IMR-90 (cell line): ENCODE measurements around the gene PTGES2. TPM values are rescaled to one million over a fixed set of nuclear protein-coding genes. Genes with fewer than 3 reads are reported as not detected.

Source experiments
- ATAC-seq: fragments of 200-7000 bp; cut with Tn5 transposase; 2 replicates; pipeline ENCODE4 v1.9.1; 2020; ENCODE audit warnings: low read depth, mild to moderate bottlenecking, moderate library complexity
- BruUV-seq: library from RNA; stranded (reverse); fragments of 400-500 nt; replicated peaks from 2 replicates; lab custom pipeline; 2021; lab: Mats Ljungman, UMichigan
- CTCF ChIA-PET: fragments of 300-600 bp; formaldehyde crosslinking; extraction: SDS; loops from one replicate; lab custom pipeline; 2021; ENCODE audit warnings: antibody characterized with exemption; lab: Yijun Ruan, JAX
- POLR2A ChIA-PET: fragments of 300-600 bp; sonication (Branson Sonifier 250); formaldehyde crosslinking; loops from one replicate; lab custom pipeline; 2022; ENCODE audit warnings: antibody characterized with exemption; ENCODE audit not compliant: unreplicated experiment; lab: Charles Lee
- DNase-seq: peaks from one replicate; pipeline ENCODE4 v3.0.0; 2013
- H2AFZ ChIP-seq: replicated peaks from 2 replicates; pipeline ENCODE3; 2013; ENCODE audit warnings: low read length, mild to moderate bottlenecking; ENCODE audit not compliant: poor library complexity
- H2AK5ac ChIP-seq: 2 replicates; pipeline ENCODE4 v1.6.1; 2013; ENCODE audit warnings: low read depth, low read length, inconsistent platforms
- H2AK9ac ChIP-seq: replicated peaks from 2 replicates; pipeline ENCODE3; 2013; ENCODE audit warnings: mild to moderate bottlenecking, low read depth, low read length, moderate library complexity; ENCODE audit not compliant: poor library complexity
- H2BK120ac ChIP-seq: 2 replicates; pipeline ENCODE4 v1.6.1; 2013; ENCODE audit warnings: low read depth, low read length, inconsistent platforms
- H2BK15ac ChIP-seq: 3 replicates; pipeline ENCODE4 v1.6.1; 2013; ENCODE audit warnings: low read depth, low read length, inconsistent platforms
- H2BK20ac ChIP-seq: 2 replicates; pipeline ENCODE4 v1.6.1; 2013; ENCODE audit warnings: low read depth, mild to moderate bottlenecking, inconsistent platforms, low read length, moderate library complexity
- H2BK5ac ChIP-seq: 2 replicates; pipeline ENCODE4 v1.6.1; 2013; ENCODE audit warnings: mild to moderate bottlenecking, low read depth, low read length, inconsistent platforms; ENCODE audit not compliant: poor library complexity, severe bottlenecking
- H3K14ac ChIP-seq: replicated peaks from 2 replicates; pipeline ENCODE4 v1.6.1; 2013; ENCODE audit warnings: low read depth, low read length, inconsistent platforms
- H3K18ac ChIP-seq: 2 replicates; pipeline ENCODE4 v1.6.1; 2013; ENCODE audit warnings: low read depth, low read length, control low read depth
- H3K23ac ChIP-seq: 2 replicates; pipeline ENCODE4 v1.6.1; 2013; ENCODE audit warnings: low read depth, low read length, inconsistent platforms
- H3K27ac ChIP-seq: 2 replicates; pipeline ENCODE4 v1.5.1; 2013; ENCODE audit warnings: mild to moderate bottlenecking, control low read depth, low read length; ENCODE audit not compliant: insufficient read depth
- H3K27me3 ChIP-seq: 2 replicates; pipeline ENCODE4 v1.6.1; 2013; ENCODE audit warnings: low read length; ENCODE audit not compliant: control insufficient read depth, insufficient read depth
- H3K36me3 ChIP-seq: 2 replicates; pipeline ENCODE4 v1.6.1; 2013; ENCODE audit warnings: low read length, mixed read lengths; ENCODE audit not compliant: control insufficient read depth, insufficient read depth
- H3K4ac ChIP-seq: 2 replicates; pipeline ENCODE4 v1.6.1; 2013; ENCODE audit warnings: low read depth, low read length, inconsistent platforms
- H3K4me1 ChIP-seq: 2 replicates; pipeline ENCODE4 v1.6.1; 2013; ENCODE audit warnings: low read length, mixed read lengths; ENCODE audit not compliant: control insufficient read depth, insufficient read depth
- H3K4me2 ChIP-seq: 2 replicates; pipeline ENCODE4 v1.6.1; 2013; ENCODE audit warnings: low read depth, mild to moderate bottlenecking, control low read depth, low read length, moderate library complexity
- H3K4me3 ChIP-seq: 2 replicates; pipeline ENCODE4 v1.5.1; 2013; ENCODE audit warnings: low read depth, mild to moderate bottlenecking, control low read depth, low read length, moderate library complexity; ENCODE audit not compliant: insufficient read depth
- H3K56ac ChIP-seq: 2 replicates; pipeline ENCODE4 v1.6.1; 2013; ENCODE audit warnings: low read length, inconsistent platforms; ENCODE audit not compliant: insufficient read depth; ENCODE audit errors: extremely low read depth
- H3K79me1 ChIP-seq, 2 experiments: 2 replicates each; pipeline ENCODE4 v1.6.1; 2013; ENCODE audit warnings: low read length in 2 of 2, inconsistent platforms in 1 of 2, low read depth in 1 of 2
- H3K9ac ChIP-seq: 2 replicates; pipeline ENCODE4 v1.6.1; 2013; ENCODE audit warnings: low read depth, low read length, control low read depth
- H3K9me1 ChIP-seq: 2 replicates; pipeline ENCODE4 v1.6.1; 2013; ENCODE audit warnings: low read length, inconsistent platforms; ENCODE audit not compliant: insufficient read depth
- H3K9me3 ChIP-seq: 2 replicates; pipeline ENCODE4 v1.6.1; 2013; ENCODE audit warnings: low read length; ENCODE audit not compliant: control insufficient read depth, insufficient read depth
- H4K20me1 ChIP-seq: 2 replicates; pipeline ENCODE4 v1.6.1; 2013; ENCODE audit warnings: low read length, inconsistent platforms; ENCODE audit not compliant: insufficient read depth
- H4K5ac ChIP-seq: 2 replicates; pipeline ENCODE4 v1.6.1; 2013; ENCODE audit warnings: mild to moderate bottlenecking, low read depth, low read length, control low read depth
- H4K8ac ChIP-seq, 2 experiments: 2 replicates each; pipeline ENCODE4 v1.6.1; 2013; ENCODE audit warnings: low read depth in 2 of 2, low read length in 2 of 2, control low read depth in 1 of 2, inconsistent platforms in 1 of 2
- H4K91ac ChIP-seq: 2 replicates; pipeline ENCODE4 v1.6.1; 2013; ENCODE audit warnings: low read depth, low read length, inconsistent platforms; ENCODE audit not compliant: insufficient read depth
- CHD1 ChIP-seq: IDR thresholded peaks from 2 replicates; pipeline ENCODE4 v1.6.1; 2012; ENCODE audit warnings: low read depth, low read length, improper control_type of control experiment
- MAZ ChIP-seq: IDR thresholded peaks from 2 replicates; pipeline ENCODE4 v1.6.1; 2012; ENCODE audit warnings: low read depth, mild to moderate bottlenecking, low read length, improper control_type of control experiment, moderate library complexity, borderline replicate concordance
- RAD21 ChIP-seq: IDR thresholded peaks from 2 replicates; pipeline ENCODE4 v1.6.1; 2012; ENCODE audit warnings: low read length, improper control_type of control experiment
- RCOR1 ChIP-seq: IDR thresholded peaks from 2 replicates; pipeline ENCODE4 v1.6.1; 2012; ENCODE audit warnings: mild to moderate bottlenecking, low read length, improper control_type of control experiment; ENCODE audit not compliant: insufficient replicate concordance
- SMC3 ChIP-seq: fragments of 150-350 bp; IDR thresholded peaks from 2 replicates; pipeline ENCODE4 v1.6.1; 2016; ENCODE audit warnings: low read depth, mild to moderate bottlenecking, antibody characterized with exemption, low read length, moderate library complexity
- USF2 ChIP-seq: fragments of 150-350 bp; IDR thresholded peaks from 2 replicates; pipeline ENCODE4 v1.6.1; 2017; ENCODE audit warnings: mild to moderate bottlenecking, antibody characterized with exemption, low read length, low read depth
- WGBS, 2 experiments: methylation state at CpG; one replicate each; pipeline versions ENCODE4 v1.1.5 to v1.1.7; 2013; ENCODE audit warnings: missing lambda C conversion rate in 2 of 2; ENCODE audit not compliant: insufficient read length in 1 of 2; ENCODE audit errors: extremely low coverage in 2 of 2; 5-methylcytosine and 5-hydroxymethylcytosine counted together
- dilution Hi-C: fragments of 300-500 bp; cut with HindIII; formaldehyde crosslinking; loops from one replicate; pipeline ENCODE4 v1.14.3; 2018; ENCODE audit warnings: low sequenced_read_pairs; ENCODE audit not compliant: unreplicated experiment
- in situ Hi-C: fragments of 300-500 bp; cut with MboI; formaldehyde crosslinking; loops from 3 replicates; pipeline ENCODE4 v1.14.3; 2019; ENCODE audit warnings: low sequenced_read_pairs, inconsistent platforms, mixed read lengths
- intact Hi-C: fragments of 100-400 bp; cut with micrococcal nuclease; formaldehyde crosslinking; loops from 2 replicates; pipeline ENCODE4 v1.10.0; 2022
- polyA plus RNA-seq, 3 experiments: library from polyadenylated mRNA; depleted of rRNA; stranded (reverse); fragments of >200 nt; gene quantifications; 2 replicates each; pipeline ENCODE4 v1.2.3, GENCODE V29; 2012; ENCODE audit warnings: low replicate concordance in 1 of 3
- total RNA-seq: library from RNA; depleted of rRNA; stranded (reverse); fragments of >200 nt; gene quantifications from 2 replicates; pipeline ENCODE4 v1.2.3, GENCODE V29; 2012

Gene PTGES2
- total and polyA plus RNA-seq, 2 of the 4 experiments (the other 2 are of a cell fraction) = 100 to 107 TPM

- H4K20me1 ChIP-seq = peaks cover 39% of the 10 kb centered on the region
- ATAC-seq = 0 out of 2 replicates have a peak, but pooled peaks have one; percentile 1
- H2AK5ac ChIP-seq = peak overlapping the region; percentile 94
- no TSS peak for BruUV-seq
- peak overlapping the region; percentile 98 for H4K91ac ChIP-seq
- peak overlapping the region; percentile 98 for H3K4ac ChIP-seq
- no peaks in the 10 kb centered on the region for H3K9me3 ChIP-seq
- peak overlapping the region; percentile 85 for H3K9ac ChIP-seq
- peaks cover 31% of the 10 kb centered on the region for H3K4me1 ChIP-seq
- peaks cover 37 to 93% of the 10 kb centered on the region in 2 experiments for H3K79me1 ChIP-seq
- 53% methylated on average over 4 of the region's 16 CpGs; no CpG with 5 or more reads in 1 of the 2 experiments for WGBS, 2 experiments
- peak overlapping the region; percentile 69 for H2BK20ac ChIP-seq
- H3K56ac ChIP-seq = peak overlapping the region; percentile 92
- H3K36me3 ChIP-seq = peaks cover 33% of the 10 kb centered on the region
- peak overlapping the region; percentile 47 for H3K4me3 ChIP-seq
- H3K18ac ChIP-seq = peak overlapping the region; percentile 73
- DNase-seq = no peak
- H2BK120ac ChIP-seq = peak overlapping the region; percentile 93
- H3K14ac ChIP-seq = peak overlapping the region; percentile 96
- peak overlapping the region; percentile 96 for H2AFZ ChIP-seq
- peak overlapping the region; percentile 97 for H2BK5ac ChIP-seq
- H3K23ac ChIP-seq = peak overlapping the region; percentile 97
- dilution Hi-C loops = no loop called here
- H4K5ac ChIP-seq = peak overlapping the region; percentile 70
- peak overlapping the region; percentile 38 to 85 for H4K8ac ChIP-seq
- ChIA-PET POLR2A (interaction anchor here (1.0 kb wide), 1 partner anchor 121 kb away, joined by 3 read pairs; no protein-coding TSS in a partner anchor), CTCF (interaction anchor here (1.2 to 3.2 kb wide), 2 partner anchors 18 to 157 kb away, joined by 4 to 16 read pairs; no protein-coding TSS in a partner anchor)
- peak overlapping the region; percentile 99 for H2AK9ac ChIP-seq
- H3K27me3 ChIP-seq = no peaks in the 10 kb centered on the region
- peaks cover 31% of the 10 kb centered on the region; the same call in 1 of the 2 replicates for H3K9me1 ChIP-seq
- TF ChIP-seq MAZ (no peak), RAD21 (no peak), CHD1 (no peak), SMC3 (no peak), USF2 (no peak), RCOR1 (peak; percentile 6)
- peak overlapping the region; percentile 69 for H3K4me2 ChIP-seq
- intact Hi-C loops = loop anchor here (1.0 to 5.0 kb wide), 2 partner anchors 134 to 157 kb away; no protein-coding TSS in a partner anchor
- peak overlapping the region; percentile 86 for H3K27ac ChIP-seq
- in situ Hi-C loops = loop anchor here (5.0 kb wide), 1 partner anchor 162 kb away; the partner anchor contains the start of gene DPM2
- H2BK15ac ChIP-seq = peak overlapping the region; percentile 67; the same call in 2 of the 3 replicates
Observed at GRCh38 chr9:128099231-128099931, 28.1 kb downstream of the PTGES2 start.
